Liver (tissue), 3 donors: ENCODE data around the gene GNG11.

Experiments
- ATF3 ChIP-seq: IDR thresholded peaks from 2 replicates; pipeline ENCODE4 v1.6.1; 2016; ENCODE audit warnings: antibody characterized with exemption
- CTCF ChIP-seq: fragments of 150-350 bp; IDR thresholded peaks from 2 replicates; pipeline ENCODE4 v1.5.1; 2017; ENCODE audit warnings: improper control_type of control experiment, low read depth, low read length; ENCODE audit not compliant: missing input control
- GABPA ChIP-seq, 2 donors: IDR thresholded peaks in 1 of 2; conservative IDR thresholded peaks in 1 of 2; 2 replicates each; pipeline ENCODE4 v1.6.1; 2016; ENCODE audit warnings: antibody characterized with exemption in 2 of 2, mild to moderate bottlenecking in 1 of 2, moderate library complexity in 1 of 2
- HNF4A ChIP-seq, 2 donors: conservative IDR thresholded peaks; 2 replicates each; pipeline ENCODE4 v1.6.1; 2016; ENCODE audit warnings: antibody characterized with exemption in 2 of 2, mild to moderate bottlenecking in 2 of 2
- HNF4G ChIP-seq: IDR thresholded peaks from 2 replicates; pipeline ENCODE4 v1.6.1; 2016; ENCODE audit warnings: antibody characterized with exemption
- JUND ChIP-seq, 2 donors: IDR thresholded peaks; 2 replicates each; pipeline ENCODE4 v1.6.1; 2016; ENCODE audit warnings: antibody characterized with exemption in 2 of 2
- MAX ChIP-seq: IDR thresholded peaks from 2 replicates; pipeline ENCODE4 v1.6.1; 2016; ENCODE audit warnings: antibody characterized with exemption
- RAD21 ChIP-seq, 2 donors: IDR thresholded peaks; 2 replicates each; pipeline ENCODE4 v1.6.1; 2016; ENCODE audit warnings: antibody characterized with exemption in 2 of 2, mild to moderate bottlenecking in 2 of 2
- REST ChIP-seq: IDR thresholded peaks from 2 replicates; pipeline ENCODE4 v1.6.1; 2016; ENCODE audit warnings: antibody characterized with exemption, mild to moderate bottlenecking
- RXRA ChIP-seq, 2 donors: IDR thresholded peaks; 2 replicates each; pipeline ENCODE4 v1.6.1; 2017 to 2018; ENCODE audit warnings: antibody characterized with exemption in 2 of 2, mild to moderate bottlenecking in 1 of 2
- TAF1 ChIP-seq: conservative IDR thresholded peaks from 2 replicates; pipeline ENCODE4 v1.6.1; 2016; ENCODE audit warnings: antibody characterized with exemption, mild to moderate bottlenecking
- YY1 ChIP-seq: IDR thresholded peaks from 2 replicates; pipeline ENCODE4 v1.6.1; 2016; ENCODE audit warnings: antibody characterized with exemption, mild to moderate bottlenecking
- ZBTB33 ChIP-seq: IDR thresholded peaks from 2 replicates; pipeline ENCODE4 v1.6.1; 2016; ENCODE audit warnings: antibody characterized with exemption
- donor health status: healthy.
- donor health status: healthy.

GRCh38 chr7:93927585-93927984 is 6.0 kb downstream of the GNG11 start:
- TF ChIP-seq CTCF (no peak), YY1 (no peak), HNF4A (conservative IDR thresholded peaks at IDR 0.05) (no peak), JUND (IDR thresholded peaks at IDR 0.05) (no peak), ATF3 (no peak), REST (no peak), RXRA (IDR thresholded peaks at IDR 0.05) (no peak), GABPA (IDR thresholded peaks at IDR 0.05 in 1 of 2, conservative IDR thresholded peaks at IDR 0.05 in 1 of 2) (no peak), TAF1 (no peak), MAX (no peak), RAD21 (IDR thresholded peaks at IDR 0.05) (no peak), HNF4G (no peak), ZBTB33 (no peak)
